Measurements from ENCODE around the gene AADACL3.
"Not testable (repeated sequence)": the region's sequence is repeated elsewhere in the genome, so short reads cannot be mapped to it uniquely, and the experiment has no call there.

The AADACL3 gene

DNA sequence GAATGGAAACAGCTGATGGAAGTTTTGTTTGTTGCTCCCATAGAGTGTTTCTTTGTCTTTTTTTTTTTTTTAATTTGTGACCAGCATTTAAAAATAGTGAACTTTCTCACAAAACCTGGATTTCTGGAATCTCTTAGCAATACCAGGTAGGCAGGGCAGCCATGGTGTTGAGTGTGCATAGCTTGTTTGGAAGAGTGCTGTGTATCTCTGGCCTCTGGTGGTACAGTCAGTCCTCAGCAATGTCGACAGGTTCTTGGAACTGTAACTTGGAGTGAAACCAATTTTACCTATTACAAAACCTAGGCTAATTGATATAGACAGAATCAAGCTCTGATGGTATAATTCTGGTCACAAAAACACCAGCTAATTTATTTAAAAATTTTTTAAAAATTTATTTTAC, 6.7 kb downstream of the AADACL3 start:
- H3K9me3 ChIP-seq (ENCODE audit: control insufficient read depth, low read length): no peaks in the 10 kb centered on the region
- peaks cover 6% of the 10 kb centered on the region for H3K27me3 ChIP-seq (ENCODE audit: control insufficient read depth, insufficient read depth, low read length)
- H3K4me1 ChIP-seq (ENCODE audit: control insufficient read depth, insufficient read depth, low read length): no peaks in the 10 kb centered on the region
- no peak overlapping the region for H3K9ac ChIP-seq (ENCODE audit: low read length)
- no peaks in the 10 kb centered on the region for H3K36me3 ChIP-seq (ENCODE audit: control insufficient read depth, insufficient read depth, low read length)
- no peak overlapping the region for H3K4me3 ChIP-seq (ENCODE audit: low read length)

- no peak overlapping the region for H3K9ac ChIP-seq (ENCODE audit: low read length)
- H3K9me3 ChIP-seq (ENCODE audit: control insufficient read depth, low read length): no peaks in the 10 kb centered on the region
- no peaks in the 10 kb centered on the region for H3K4me1 ChIP-seq (ENCODE audit: control insufficient read depth, insufficient read depth, low read length)
- H3K27me3 ChIP-seq (ENCODE audit: control insufficient read depth, insufficient read depth, low read length): peaks cover 6% of the 10 kb centered on the region
- no peak overlapping the region for H3K4me3 ChIP-seq (ENCODE audit: low read length)
- H3K36me3 ChIP-seq (ENCODE audit: control insufficient read depth, insufficient read depth, low read length): no peaks in the 10 kb centered on the region
Measured at GRCh38 chr1:12728391-12728790, 12.5 kb downstream of the AADACL3 start.

DNA sequence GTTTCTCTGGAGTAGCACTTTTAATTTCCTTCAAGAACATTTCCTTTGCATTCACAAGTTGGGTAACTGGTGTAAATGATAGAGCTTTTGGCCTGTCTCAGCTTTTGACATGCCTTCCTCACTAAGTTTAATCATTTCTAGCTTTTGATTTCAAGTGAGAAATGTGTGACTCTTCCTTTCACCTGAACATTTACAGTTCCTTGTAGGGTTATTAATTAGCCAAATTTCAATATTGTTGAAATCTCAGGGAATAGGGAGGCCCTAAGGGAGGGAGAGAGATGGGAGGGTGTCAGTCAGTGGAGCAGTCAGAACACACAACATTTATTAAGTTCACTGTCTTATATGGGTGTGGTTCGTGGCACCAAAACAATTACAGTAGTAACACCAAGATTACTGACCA, 14.2 kb downstream of the AADACL3 start:
- Histone ChIP-seq H3K36me3 (ENCODE audit: control insufficient read depth, insufficient read depth, low read length) (no peaks in the 10 kb centered on the region), H3K4me1 (ENCODE audit: control insufficient read depth, insufficient read depth, low read length) (no peaks in the 10 kb centered on the region), H3K9me3 (ENCODE audit: control insufficient read depth, low read length) (no peaks in the 10 kb centered on the region), H3K4me3 (ENCODE audit: low read length) (no peak overlapping the region), H3K9ac (ENCODE audit: low read length) (no peak overlapping the region), H3K27me3 (ENCODE audit: control insufficient read depth, insufficient read depth, low read length) (peaks cover 6% of the 10 kb centered on the region)

- not testable (repeated sequence) for H3K9me3 ChIP-seq (ENCODE audit: control insufficient read depth, low read length); H3K4me3 ChIP-seq (ENCODE audit: low read length); H3K36me3 ChIP-seq (ENCODE audit: control insufficient read depth, insufficient read depth, low read length); H3K4me1 ChIP-seq (ENCODE audit: control insufficient read depth, insufficient read depth, low read length); H3K27me3 ChIP-seq (ENCODE audit: control insufficient read depth, insufficient read depth, low read length); H3K9ac ChIP-seq (ENCODE audit: low read length)
Measured at GRCh38 chr1:12731084-12731483, 15.2 kb downstream of the AADACL3 start.

DNA sequence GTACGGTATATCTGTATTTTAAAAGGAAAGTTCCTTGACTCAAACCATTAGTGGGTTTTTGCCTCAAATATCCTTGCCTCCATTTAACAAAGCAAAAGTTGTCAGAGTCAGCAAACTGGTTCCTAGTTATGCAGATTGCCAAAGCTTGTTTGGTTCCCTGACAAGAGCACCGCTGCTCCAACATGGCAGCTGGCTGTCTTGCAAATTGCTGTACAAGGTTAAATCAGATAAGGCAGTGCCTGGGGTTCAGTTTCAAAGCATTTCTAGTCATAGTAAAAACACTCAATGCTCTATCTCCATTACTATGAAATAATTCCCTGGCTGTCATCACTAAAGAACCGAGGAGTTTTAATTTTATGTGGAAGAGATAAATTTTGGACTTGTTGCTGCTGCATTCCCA, 18.7 kb downstream of the AADACL3 start:
- Histone ChIP-seq H3K36me3 (ENCODE audit: control insufficient read depth, insufficient read depth, low read length) (no peaks in the 10 kb centered on the region), H3K4me3 (ENCODE audit: low read length) (no peak overlapping the region), H3K9me3 (ENCODE audit: control insufficient read depth, low read length) (no peaks in the 10 kb centered on the region), H3K9ac (ENCODE audit: low read length) (no peak overlapping the region), H3K27me3 (ENCODE audit: control insufficient read depth, insufficient read depth, low read length) (no peaks in the 10 kb centered on the region), H3K4me1 (ENCODE audit: control insufficient read depth, insufficient read depth, low read length) (no peaks in the 10 kb centered on the region)

DNA sequence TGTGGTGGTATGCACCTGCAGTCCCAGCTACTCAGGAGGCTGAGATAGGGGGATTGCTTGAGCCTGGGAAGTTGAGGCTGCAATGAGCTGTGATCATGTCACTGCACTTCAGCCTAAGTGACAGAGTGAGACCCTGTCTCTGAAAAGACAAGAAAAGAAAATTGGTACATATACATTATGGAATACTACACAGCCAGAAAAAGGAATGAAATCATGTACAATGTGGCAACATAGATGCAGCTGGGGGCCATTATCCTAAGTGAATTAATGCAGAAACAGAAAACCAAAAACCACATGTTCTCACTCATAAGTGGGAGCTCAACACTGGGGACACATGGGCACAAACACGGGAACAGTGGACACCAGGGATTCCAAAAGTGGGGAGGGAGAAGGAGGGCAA, 23.0 kb downstream of the AADACL3 start:
- Histone ChIP-seq H3K4me3 (ENCODE audit: low read length) (no peak overlapping the region), H3K36me3 (ENCODE audit: control insufficient read depth, insufficient read depth, low read length) (no peaks in the 10 kb centered on the region), H3K27me3 (ENCODE audit: control insufficient read depth, insufficient read depth, low read length) (no peaks in the 10 kb centered on the region), H3K4me1 (ENCODE audit: control insufficient read depth, insufficient read depth, low read length) (no peaks in the 10 kb centered on the region), H3K9me3 (ENCODE audit: control insufficient read depth, low read length) (no peaks in the 10 kb centered on the region), H3K9ac (ENCODE audit: low read length) (no peak overlapping the region)

- Histone ChIP-seq H3K4me3 (ENCODE audit: low read length) (no peak overlapping the region), H3K9me3 (ENCODE audit: control insufficient read depth, low read length) (no peaks in the 10 kb centered on the region), H3K9ac (ENCODE audit: low read length) (no peak overlapping the region), H3K4me1 (ENCODE audit: control insufficient read depth, insufficient read depth, low read length) (no peaks in the 10 kb centered on the region), H3K36me3 (ENCODE audit: control insufficient read depth, insufficient read depth, low read length) (no peaks in the 10 kb centered on the region), H3K27me3 (ENCODE audit: control insufficient read depth, insufficient read depth, low read length) (no peaks in the 10 kb centered on the region)
Measured at GRCh38 chr1:12739613-12740012, 23.7 kb downstream of the AADACL3 start.

GRCh38 chr1:12741946-12742345, 26.0 kb downstream of the AADACL3 start:
- H3K4me1 ChIP-seq (ENCODE audit: control insufficient read depth, insufficient read depth, low read length): no peaks in the 10 kb centered on the region
- no peaks in the 10 kb centered on the region for H3K36me3 ChIP-seq (ENCODE audit: control insufficient read depth, insufficient read depth, low read length)
- H3K9me3 ChIP-seq (ENCODE audit: control insufficient read depth, low read length): no peaks in the 10 kb centered on the region
- H3K9ac ChIP-seq (ENCODE audit: low read length): no peak overlapping the region
- H3K27me3 ChIP-seq (ENCODE audit: control insufficient read depth, insufficient read depth, low read length): no peaks in the 10 kb centered on the region
- no peak overlapping the region for H3K4me3 ChIP-seq (ENCODE audit: low read length)

DNA sequence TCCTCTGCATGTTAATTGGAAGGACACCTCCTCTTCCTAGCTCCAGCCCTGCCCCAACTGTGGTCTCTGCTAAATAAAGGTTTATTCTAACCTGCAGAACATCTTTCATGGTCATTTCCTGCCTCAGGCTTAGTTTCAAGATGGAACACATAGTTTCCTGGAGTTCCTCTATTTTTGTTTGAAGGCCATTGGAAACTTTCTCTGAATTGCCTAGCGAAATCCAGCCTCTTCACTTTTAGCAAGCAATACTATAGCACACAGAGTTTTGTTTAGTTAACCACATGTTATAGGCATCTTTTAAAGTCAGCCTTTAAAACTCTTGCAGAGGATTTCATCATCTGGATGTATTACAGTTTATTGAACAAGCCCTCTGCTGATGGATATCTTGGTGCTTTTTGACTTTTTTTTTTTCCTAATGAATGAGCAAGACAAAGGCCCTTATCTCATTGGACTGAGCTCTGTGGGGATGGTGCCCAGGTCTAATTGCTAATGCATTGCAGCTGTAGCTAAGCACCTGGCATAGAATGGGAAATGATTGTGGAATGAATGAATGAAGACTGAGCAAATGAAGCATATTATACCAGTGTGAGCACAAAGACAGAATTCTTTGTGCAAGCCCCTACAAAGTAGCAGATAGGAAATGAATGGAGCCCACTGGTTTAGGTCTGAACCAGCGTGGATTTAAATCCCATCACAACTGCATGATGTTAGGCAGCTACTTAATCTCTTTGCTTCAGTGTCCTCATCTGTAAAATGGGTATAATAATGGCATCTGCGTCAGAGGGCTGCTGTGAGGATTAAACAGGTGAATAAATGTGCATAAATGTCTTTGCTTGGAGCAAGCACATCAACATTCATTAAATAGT, 29.4 kb downstream of the AADACL3 start:
- Histone ChIP-seq H3K27me3 (ENCODE audit: control insufficient read depth, insufficient read depth, low read length) (no peaks in the 10 kb centered on the region), H3K4me1 (ENCODE audit: control insufficient read depth, insufficient read depth, low read length) (no peaks in the 10 kb centered on the region), H3K36me3 (ENCODE audit: control insufficient read depth, insufficient read depth, low read length) (no peaks in the 10 kb centered on the region), H3K9ac (ENCODE audit: low read length) (no peak overlapping the region), H3K9me3 (ENCODE audit: control insufficient read depth, low read length) (no peaks in the 10 kb centered on the region), H3K4me3 (ENCODE audit: low read length) (no peak overlapping the region)

DNA sequence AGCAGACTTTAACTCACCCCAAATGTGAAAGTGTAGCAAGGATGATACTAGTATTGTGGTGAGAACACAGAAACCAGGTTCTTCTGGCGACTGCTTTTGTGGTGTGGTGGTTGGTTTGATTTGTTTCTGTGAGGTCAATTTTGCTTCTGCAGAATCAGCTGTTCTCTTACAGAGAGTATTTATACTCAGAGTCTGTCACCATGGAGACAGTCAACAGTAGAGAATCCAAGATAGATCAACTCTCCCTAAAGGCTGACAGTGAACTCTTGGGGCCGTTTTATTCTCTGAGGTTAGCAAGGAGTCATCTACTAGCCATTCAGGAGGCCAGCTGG, 30.0 kb downstream of the AADACL3 start, which contains the start of gene CFAP107:
Gene CFAP107, plus strand, starts transcription at position 209 of the 332 bp plus-strand sequence. CDS start 231 bp downstream, outside the sequence.
- Histone ChIP-seq H3K4me1 (ENCODE audit: control insufficient read depth, insufficient read depth, low read length) (no peaks in the 10 kb centered on the region), H3K4me3 (ENCODE audit: low read length) (no peak within 1 kb of the TSS), H3K9me3 (ENCODE audit: control insufficient read depth, low read length) (no peaks in the 10 kb centered on the region), H3K27me3 (ENCODE audit: control insufficient read depth, insufficient read depth, low read length) (no peaks in the 10 kb centered on the region), H3K9ac (ENCODE audit: low read length) (no peak within 1 kb of the TSS), H3K36me3 (ENCODE audit: control insufficient read depth, insufficient read depth, low read length) (no peaks in the 10 kb centered on the region)

DNA sequence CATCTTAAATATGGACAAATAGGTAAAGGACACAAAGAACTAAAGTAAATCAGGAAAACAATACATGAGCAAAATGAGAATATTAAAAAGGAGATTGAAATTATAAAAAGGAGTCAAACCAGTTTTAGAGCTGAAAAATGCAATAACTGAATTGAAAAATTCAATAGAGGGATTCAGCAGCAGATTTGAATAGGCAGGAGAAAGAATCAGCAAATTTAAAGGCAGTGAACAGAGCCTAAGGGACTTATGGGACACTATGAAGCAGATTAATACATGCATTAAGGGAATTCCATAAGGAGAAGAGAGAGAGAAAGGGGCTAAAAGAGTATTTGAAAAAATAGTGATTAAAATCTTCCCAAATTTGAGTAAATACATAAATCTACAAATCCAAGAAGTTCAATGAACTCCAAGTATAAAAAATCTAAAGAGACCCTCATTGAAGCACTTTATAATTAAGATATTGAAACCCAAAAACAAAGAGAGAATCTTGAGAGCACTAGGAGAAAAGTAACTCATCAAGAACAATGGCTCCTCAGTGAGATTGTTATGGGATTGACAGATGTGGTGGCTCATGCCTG, 33.0 kb downstream of the AADACL3 start:
- no peak overlapping the region for H3K4me3 ChIP-seq (ENCODE audit: low read length)
- H3K27me3 ChIP-seq (ENCODE audit: control insufficient read depth, insufficient read depth, low read length): no peaks in the 10 kb centered on the region
- H3K36me3 ChIP-seq (ENCODE audit: control insufficient read depth, insufficient read depth, low read length): no peaks in the 10 kb centered on the region
- H3K9ac ChIP-seq (ENCODE audit: low read length): no peak overlapping the region
- H3K9me3 ChIP-seq (ENCODE audit: control insufficient read depth, low read length): no peaks in the 10 kb centered on the region
- no peaks in the 10 kb centered on the region for H3K4me1 ChIP-seq (ENCODE audit: control insufficient read depth, insufficient read depth, low read length)

- Histone ChIP-seq H3K36me3 (ENCODE audit: control insufficient read depth, insufficient read depth, low read length) (no peaks in the 10 kb centered on the region), H3K9me3 (ENCODE audit: control insufficient read depth, low read length) (no peaks in the 10 kb centered on the region), H3K4me1 (ENCODE audit: control insufficient read depth, insufficient read depth, low read length) (no peaks in the 10 kb centered on the region), H3K27me3 (ENCODE audit: control insufficient read depth, insufficient read depth, low read length) (no peaks in the 10 kb centered on the region), H3K4me3 (ENCODE audit: low read length) (no peak overlapping the region), H3K9ac (ENCODE audit: low read length) (no peak overlapping the region)
Measured at GRCh38 chr1:12754738-12755137, 38.8 kb downstream of the AADACL3 start.
